SK-N-MC (cell line): Measurements from ENCODE around the gene TBC1D17.

ENCODE experiments used
- EZH2 ChIP-seq: fragments of 200-600 bp; sonication (generic); IDR thresholded peaks from one replicate; pipeline ENCODE4 v1.6.1; 2017; ENCODE audit warnings: antibody characterized with exemption
- FOXP2 ChIP-seq: optimal IDR thresholded peaks from 2 replicates; pipeline ENCODE3; 2011; ENCODE audit warnings: mild to moderate bottlenecking, moderate library complexity; ENCODE audit not compliant: insufficient read depth; ENCODE audit errors: extremely low read length, control extremely low read depth
- POLR2AphosphoS5 ChIP-seq: IDR thresholded peaks from 2 replicates; pipeline ENCODE4 v1.6.1; 2012; ENCODE audit warnings: mild to moderate bottlenecking, low read depth, low read length, borderline replicate concordance

GRCh38 chr19:49927526-49928264 lies 50.2 kb downstream of the TBC1D17 start:
- TF ChIP-seq FOXP2, result no peak
- no peak for TF ChIP-seq EZH2
- peak; percentile 12; the same call in 1 of the 2 replicates for TF ChIP-seq POLR2AphosphoS5
